H1 (cell line): ENCODE measurements around the gene PRPS1. TPM values are rescaled to one million over a fixed set of nuclear protein-coding genes. Genes with fewer than 3 reads are reported as not detected.

ENCODE experiments used
- CTCF ChIA-PET: fragments of 300-600 bp; sonication (Branson Sonifier 250); formaldehyde crosslinking; loops from one replicate; lab custom pipeline; 2021; ENCODE audit not compliant: partially characterized antibody; lab: Charles Lee
- POLR2A ChIA-PET: fragments of 300-600 bp; sonication (Branson Sonifier 250); formaldehyde crosslinking; loops from one replicate; lab custom pipeline; 2021; ENCODE audit warnings: inconsistent platforms; ENCODE audit not compliant: partially characterized antibody; lab: Charles Lee
- DNase-seq, 2 experiments: peaks; one replicate each; pipeline versions ENCODE4 v3.0.0 to v3.0.0-alpha.2; 2010 to 2022; ENCODE audit warnings: low spot score in 2 of 2, low read depth in 1 of 2, mixed read lengths in 1 of 2
- FAIRE-seq: peaks from 2 replicates; lab custom pipeline; 2011; peaks lifted over from hg19 to GRCh38; lab: Jason Lieb, UNC
- H2AFZ ChIP-seq: 2 replicates; pipeline ENCODE4 v1.8.1; 2012; ENCODE audit warnings: low read length, inconsistent platforms
- H2AK5ac ChIP-seq: 2 replicates; pipeline ENCODE4 v1.6.1; 2013; ENCODE audit warnings: low read depth, low read length
- H2BK120ac ChIP-seq: replicated peaks from 2 replicates; pipeline ENCODE3; 2013; ENCODE audit warnings: low read depth, low read length, inconsistent platforms
- H2BK12ac ChIP-seq: 2 replicates; pipeline ENCODE4 v1.6.1; 2013; ENCODE audit warnings: low read depth, low read length
- H2BK15ac ChIP-seq: 2 replicates; pipeline ENCODE4 v1.6.1; 2013; ENCODE audit warnings: low read length
- H2BK20ac ChIP-seq: 2 replicates; pipeline ENCODE4 v1.6.1; 2013; ENCODE audit warnings: low read length
- H2BK5ac ChIP-seq: 2 replicates; pipeline ENCODE4 v1.6.1; 2013; ENCODE audit warnings: low read depth, low read length
- H3K14ac ChIP-seq: 2 replicates; pipeline ENCODE4 v1.6.1; 2013; ENCODE audit warnings: inconsistent platforms; ENCODE audit not compliant: insufficient read length
- H3K18ac ChIP-seq: 2 replicates; pipeline ENCODE4 v1.6.1; 2013; ENCODE audit warnings: low read length; ENCODE audit errors: extremely low read depth
- H3K23ac ChIP-seq: 2 replicates; pipeline ENCODE4 v1.6.1; 2013; ENCODE audit warnings: inconsistent platforms; ENCODE audit not compliant: insufficient read length
- H3K23me2 ChIP-seq: 2 replicates; pipeline ENCODE4 v1.6.1; 2013; ENCODE audit warnings: low read depth, low read length
- H3K27ac ChIP-seq: 2 replicates; pipeline ENCODE4 v1.6.1; 2011; ENCODE audit warnings: low read depth, low read length, inconsistent platforms
- H3K27me3 ChIP-seq, 4 experiments: replicated peaks in 1 of 4; 1 replicate in 1 of 4; 2 replicates in 3 of 4; pipeline versions ENCODE4 v1.6.1 to v1.8.1; 2011 to 2013; ENCODE audit warnings: low read length in 3 of 4, mild to moderate bottlenecking in 3 of 4, inconsistent platforms in 2 of 4, mixed read lengths in 2 of 4, moderate library complexity in 1 of 4; ENCODE audit not compliant: control insufficient read depth in 3 of 4, insufficient read depth in 3 of 4; ENCODE audit errors: extremely low read depth in 1 of 4
- H3K36me3 ChIP-seq, 4 experiments: 2 replicates each; pipeline versions ENCODE4 v1.6.1 to v1.8.1; 2011 to 2013; ENCODE audit warnings: mild to moderate bottlenecking in 4 of 4, low read length in 3 of 4, moderate library complexity in 2 of 4, control low read depth in 1 of 4, inconsistent platforms in 1 of 4; ENCODE audit not compliant: insufficient read depth in 4 of 4, control insufficient read depth in 2 of 4
- H3K4ac ChIP-seq: replicated peaks from 2 replicates; pipeline ENCODE3; 2013; ENCODE audit warnings: low read length, low read depth, mixed read lengths, inconsistent platforms; ENCODE audit not compliant: insufficient read length
- H3K4me1 ChIP-seq, 4 experiments: replicated peaks in 1 of 4; 1 replicate in 1 of 4; 2 replicates in 3 of 4; pipeline versions ENCODE4 v1.6.1 to v1.8.1; 2011 to 2013; ENCODE audit warnings: low read length in 3 of 4, inconsistent platforms in 2 of 4, mixed read lengths in 1 of 4; ENCODE audit not compliant: insufficient read depth in 4 of 4, control insufficient read depth in 3 of 4
- H3K4me2 ChIP-seq, 2 experiments: 2 replicates each; pipeline versions ENCODE4 v1.6.1 to v1.8.1; 2011 to 2013; ENCODE audit warnings: low read depth in 2 of 2, low read length in 2 of 2, control low read depth in 1 of 2, inconsistent platforms in 1 of 2, mild to moderate bottlenecking in 1 of 2; ENCODE audit not compliant: insufficient read depth in 1 of 2
- H3K4me3 ChIP-seq, 4 experiments: fragments of 200-600, 300-600 bp in 1 of 4; sonication (generic), shearing (Covaris generic), sonication (Bioruptor Twin) in 1 of 4; 2 replicates each; pipeline versions ENCODE4 v1.5.1 to v1.8.1; 2011 to 2016; ENCODE audit warnings: low read length in 4 of 4, low read depth in 3 of 4, control low read depth in 2 of 4, inconsistent platforms in 2 of 4, mild to moderate bottlenecking in 2 of 4, mixed read lengths in 1 of 4, moderate library complexity in 1 of 4; ENCODE audit not compliant: insufficient read depth in 2 of 4; ENCODE audit errors: extremely low read depth in 1 of 4
- H3K56ac ChIP-seq: replicated peaks from 2 replicates; pipeline ENCODE3; 2013; ENCODE audit warnings: low read depth, mild to moderate bottlenecking, mixed read lengths, low read length, inconsistent platforms; ENCODE audit not compliant: insufficient read length
- H3K79me1 ChIP-seq: 2 replicates; pipeline ENCODE4 v1.6.1; 2013; ENCODE audit warnings: low read depth, low read length, control low read depth
- H3K79me2 ChIP-seq, 2 experiments: 2 replicates each; pipeline versions ENCODE4 v1.6.1 to v1.8.1; 2012 to 2013; ENCODE audit warnings: low read length in 2 of 2, mild to moderate bottlenecking in 2 of 2, inconsistent platforms in 1 of 2; ENCODE audit not compliant: insufficient read depth in 2 of 2, control insufficient read depth in 1 of 2
- H3K9ac ChIP-seq, 4 experiments: replicated peaks in 1 of 4; 1 replicate in 1 of 4; 2 replicates in 3 of 4; pipeline versions ENCODE4 v1.6.1 to v1.8.1; 2011 to 2013; ENCODE audit warnings: low read depth in 3 of 4, low read length in 3 of 4, control low read depth in 2 of 4, mild to moderate bottlenecking in 2 of 4, moderate library complexity in 2 of 4, inconsistent platforms in 1 of 4; ENCODE audit errors: extremely low read depth in 1 of 4
- H3K9me3 ChIP-seq, 2 experiments: 2 replicates each; pipeline versions ENCODE4 v1.6.1 to v1.8.1; 2012 to 2013; ENCODE audit warnings: mild to moderate bottlenecking in 2 of 2, moderate library complexity in 2 of 2, control low read depth in 1 of 2, inconsistent platforms in 1 of 2, low read depth in 1 of 2, low read length in 1 of 2, mixed read lengths in 1 of 2; ENCODE audit not compliant: insufficient read depth in 2 of 2
- H4K20me1 ChIP-seq, 2 experiments: replicated peaks in 1 of 2; 2 replicates each; pipeline versions ENCODE3 to v1.8.1; 2011 to 2013; ENCODE audit warnings: inconsistent platforms in 2 of 2, low read length in 2 of 2, mild to moderate bottlenecking in 1 of 2; ENCODE audit not compliant: insufficient read depth in 2 of 2, control insufficient read depth in 1 of 2
- H4K5ac ChIP-seq: 2 replicates; pipeline ENCODE4 v1.6.1; 2013; ENCODE audit warnings: low read length, low read depth, mixed read lengths, inconsistent platforms; ENCODE audit not compliant: insufficient read length
- H4K8ac ChIP-seq: 2 replicates; pipeline ENCODE4 v1.8.0; 2013; ENCODE audit warnings: mild to moderate bottlenecking, moderate library complexity, low read length, inconsistent platforms; ENCODE audit not compliant: insufficient read depth; ENCODE audit errors: extremely low read depth
- H4K91ac ChIP-seq: replicated peaks from 2 replicates; pipeline ENCODE3; 2013; ENCODE audit warnings: low read length, mixed read lengths, inconsistent platforms; ENCODE audit not compliant: insufficient read length
- CHD2 ChIP-seq: IDR thresholded peaks from 2 replicates; pipeline ENCODE4 v1.6.1; 2012; ENCODE audit warnings: low read length, improper control_type of control experiment
- RXRA ChIP-seq: IDR thresholded peaks from 2 replicates; pipeline ENCODE4 v1.6.1; 2011; ENCODE audit warnings: low read depth, mild to moderate bottlenecking, low read length, moderate library complexity; ENCODE audit not compliant: insufficient read depth
- YY1 ChIP-seq: IDR thresholded peaks from 2 replicates; pipeline ENCODE4 v1.6.1; 2011; ENCODE audit warnings: low read depth, mild to moderate bottlenecking, low read length
- WGBS, 2 experiments: shearing (Covaris generic) in 1 of 2; methylation state at CpG; one replicate each; pipeline versions ENCODE4 v1.1.6 to v1.1.7; 2013 to 2015; ENCODE audit warnings: low lambda C conversion rate in 2 of 2, mixed read lengths in 2 of 2, inconsistent platforms in 1 of 2, low coverage in 1 of 2, missing lambda C conversion rate in 1 of 2; ENCODE audit not compliant: insufficient replicate concordance in 2 of 2, insufficient coverage in 1 of 2, insufficient read length in 1 of 2; ENCODE audit errors: extremely low coverage in 1 of 2, missing lambda C conversion rate in 1 of 2; 5-methylcytosine and 5-hydroxymethylcytosine counted together
- polyA plus RNA-seq, 7 experiments: library from polyadenylated mRNA; depleted of rRNA in 3 of 7; stranded (reverse) in 5 of 7; unstranded in 2 of 7; fragments of >200 nt in 5 of 7; fragments of 200-250 nt in 2 of 7; gene quantifications; 1 replicate in 5 of 7; 2 replicates in 1 of 7; 4 replicates in 1 of 7; pipeline versions ENCODE4 v1.2.1 to v1.2.3, GENCODE V29; 2011 to 2013; ENCODE audit warnings: missing spikeins in 2 of 7, mixed read lengths in 2 of 7
- total RNA-seq: library from RNA; stranded (reverse); fragmentation: NEBNext Ultra II Directional; extraction: Animal tissue kit (Norgen Biotek cat#: 25700); gene quantifications from 2 replicates; pipeline ENCODE4 v1.2.1, GENCODE V29; 2021

Gene PRPS1
- total and polyA plus RNA-seq, 2 of the 8 experiments (the other 6 are each of a cell fraction or from before 2014, with no cell fraction given), result 90.1 to 110 TPM

- H3K9ac ChIP-seq, result no peak overlapping the region
- no peak for FAIRE-seq
- no peak overlapping the region for H2BK20ac ChIP-seq
- no peaks in the 10 kb centered on the region for H3K27me3 ChIP-seq
- ChIA-PET POLR2A (no interaction called here), CTCF (interaction anchor here (0.6 to 29.5 kb wide), 4 partner anchors 9 to 100 kb away, joined by 3 to 325 read pairs (median 38); partner anchors contain the start of genes NCBP2L and TSC22D3)
- no peak overlapping the region for H2BK120ac ChIP-seq
- H4K8ac ChIP-seq, result no peak overlapping the region
- no peaks in the 10 kb centered on the region for H3K23me2 ChIP-seq
- no peak overlapping the region for H3K14ac ChIP-seq
- no peak overlapping the region for H3K4me3 ChIP-seq
- no peak for DNase-seq
- peaks cover 0 to 7% (median 0%) of the 10 kb centered on the region in 4 experiments; a peak in 3 of 7 replicates for H3K4me1 ChIP-seq
- H4K91ac ChIP-seq, result no peak overlapping the region
- H4K20me1 ChIP-seq, result no peaks in the 10 kb centered on the region
- no peaks in the 10 kb centered on the region for H3K79me2 ChIP-seq
- H2AFZ ChIP-seq, result no peak overlapping the region
- no peak overlapping the region for H3K4me2 ChIP-seq
- 68% methylated on average over 8 of the region's 9 CpGs; no CpG with 5 or more reads in 1 of the 2 experiments for WGBS, 2 experiments
- no peak overlapping the region for H2BK12ac ChIP-seq
- H3K18ac ChIP-seq, result no peak overlapping the region
- H3K27ac ChIP-seq, result no peak overlapping the region
- no peak overlapping the region for H3K23ac ChIP-seq
- H3K36me3 ChIP-seq, result no peaks in the 10 kb centered on the region
- H3K4ac ChIP-seq, result no peak overlapping the region
- H3K9me3 ChIP-seq, result no peaks in the 10 kb centered on the region
- H2BK5ac ChIP-seq, result no peak overlapping the region
- H2BK15ac ChIP-seq, result no peak overlapping the region
- H3K56ac ChIP-seq, result no peak overlapping the region
- H2AK5ac ChIP-seq, result no peak overlapping the region
- no peaks in the 10 kb centered on the region for H3K79me1 ChIP-seq
- H4K5ac ChIP-seq, result no peak overlapping the region
- TF ChIP-seq RXRA (no peak), YY1 (no peak), CHD2 (no peak)
These were observed 47.7 kb downstream of the PRPS1 start for GRCh38 chrX:107675823-107676555.
